WTC11 (cell line): ENCODE measurements around the gene ZMIZ1. TPM values are rescaled to one million over a fixed set of nuclear protein-coding genes. Genes with fewer than 3 reads are reported as not detected.

Experiments
- ATAC-seq: fragments of 200-7000 bp; cut with Tn5 transposase; 2 replicates; pipeline ENCODE4 v1.10.0; 2021; ENCODE audit warnings: mild to moderate bottlenecking, moderate library complexity
- CTCF ChIA-PET: fragments of 300-600 bp; sonication (Branson Sonifier 250); formaldehyde crosslinking; loops from one replicate; lab custom pipeline; 2021; ENCODE audit warnings: antibody characterized with exemption; lab: Charles Lee
- POLR2A ChIA-PET: fragments of 350-600 bp; sonication (Branson Sonifier 250); formaldehyde crosslinking; loops from one replicate; lab custom pipeline; 2021; ENCODE audit warnings: antibody characterized with exemption; lab: Charles Lee
- DNase-seq: peaks from one replicate; pipeline ENCODE4 v3.0.0; 2021; ENCODE audit warnings: low spot score
- H3K27ac Mint-ChIP-seq: 2 replicates; pipeline ENCODE4 v1.8.0; 2021; ENCODE audit warnings: mixed read lengths
- H3K27me3 Mint-ChIP-seq: 2 replicates; pipeline ENCODE4 v1.8.0; 2021; ENCODE audit warnings: low read depth, mild to moderate bottlenecking, moderate library complexity, mixed read lengths
- H3K36me3 Mint-ChIP-seq: 2 replicates; pipeline ENCODE4 v1.8.0; 2021; ENCODE audit warnings: mixed read lengths
- H3K4me1 Mint-ChIP-seq: 2 replicates; pipeline ENCODE4 v1.8.0; 2022; ENCODE audit warnings: mixed read lengths
- H3K4me3 Mint-ChIP-seq: 2 replicates; pipeline ENCODE4 v1.8.0; 2021; ENCODE audit warnings: mild to moderate bottlenecking, moderate library complexity, mixed read lengths
- H3K9me3 Mint-ChIP-seq: 2 replicates; pipeline ENCODE4 v1.8.0; 2021; ENCODE audit warnings: mixed read lengths
- ATF2 ChIP-seq: sonication (generic); formaldehyde crosslinking; IDR thresholded peaks from 2 replicates; pipeline ENCODE4 v1.8.1; 2022; ENCODE audit warnings: low read depth, missing genetic modification reagents, borderline replicate concordance
- CREM ChIP-seq: sonication (generic); formaldehyde crosslinking; IDR thresholded peaks from 2 replicates; pipeline ENCODE4 v1.8.1; 2022; ENCODE audit warnings: mild to moderate bottlenecking, missing genetic modification reagents, moderate library complexity
- JUN ChIP-seq: sonication (generic); formaldehyde crosslinking; IDR thresholded peaks from 2 replicates; pipeline ENCODE4 v1.8.0; 2023; ENCODE audit warnings: mild to moderate bottlenecking, missing genetic modification reagents
- PRDM15 ChIP-seq: sonication (generic); formaldehyde crosslinking; IDR thresholded peaks from 2 replicates; pipeline ENCODE4 v1.8.0; 2022; ENCODE audit warnings: missing genetic modification reagents
- RELA ChIP-seq: sonication (generic); formaldehyde crosslinking; IDR thresholded peaks from 2 replicates; pipeline ENCODE4 v1.8.1; 2022; ENCODE audit warnings: missing genetic modification reagents, mild to moderate bottlenecking, borderline replicate concordance
- SMAD4 ChIP-seq: sonication (generic); formaldehyde crosslinking; IDR thresholded peaks from 2 replicates; pipeline ENCODE4 v1.8.0; 2022; ENCODE audit warnings: mild to moderate bottlenecking, missing genetic modification reagents
- SP1 ChIP-seq: sonication (generic); formaldehyde crosslinking; conservative IDR thresholded peaks from 2 replicates; pipeline ENCODE4 v1.8.1; 2022; ENCODE audit warnings: missing genetic modification reagents
- TEAD1 ChIP-seq: sonication (generic); formaldehyde crosslinking; IDR thresholded peaks from 2 replicates; pipeline ENCODE4 v1.8.0; 2022; ENCODE audit warnings: mild to moderate bottlenecking, missing genetic modification reagents
- USF2 ChIP-seq: sonication (generic); formaldehyde crosslinking; IDR thresholded peaks from 2 replicates; pipeline ENCODE4 v1.8.1; 2023; ENCODE audit warnings: mild to moderate bottlenecking, missing genetic modification reagents, moderate library complexity
- ZNF317 ChIP-seq: sonication (generic); formaldehyde crosslinking; IDR thresholded peaks from 2 replicates; pipeline ENCODE4 v1.8.1; 2023; ENCODE audit warnings: low read depth, mild to moderate bottlenecking, moderate library complexity, missing genetic modification reagents, borderline replicate concordance
- ZNF416 ChIP-seq: fragments of 250-450 bp; sonication (Bioruptor Pico); IDR thresholded peaks from 2 replicates; pipeline ENCODE4 v1.9.0; 2021; ENCODE audit warnings: mild to moderate bottlenecking, inconsistent platforms
- ZNF671 ChIP-seq: fragments of 250-450 bp; sonication (Bioruptor Pico); IDR thresholded peaks from 2 replicates; pipeline ENCODE4 v1.8.0; 2021; ENCODE audit warnings: mild to moderate bottlenecking
- total RNA-seq: library from RNA; stranded (reverse); gene quantifications from 3 replicates; pipeline ENCODE4 v1.2.3, GENCODE V29; 2021
- TF ChIP-seq, protein P1 (sequence below): sonication (generic); formaldehyde crosslinking; IDR thresholded peaks from 2 replicates; pipeline ENCODE4 v1.8.1; 2023; ENCODE audit warnings: mild to moderate bottlenecking, moderate library complexity, missing genetic modification reagents
- TF ChIP-seq, protein P2 (sequence below): fragments of 250-450 bp; sonication (Bioruptor Pico); IDR thresholded peaks from 2 replicates; pipeline ENCODE4 v1.9.0; 2021; ENCODE audit warnings: mild to moderate bottlenecking

The ZMIZ1 gene
- total RNA-seq, 1 experiment from 2014 or later: 44.4 TPM

DNA sequence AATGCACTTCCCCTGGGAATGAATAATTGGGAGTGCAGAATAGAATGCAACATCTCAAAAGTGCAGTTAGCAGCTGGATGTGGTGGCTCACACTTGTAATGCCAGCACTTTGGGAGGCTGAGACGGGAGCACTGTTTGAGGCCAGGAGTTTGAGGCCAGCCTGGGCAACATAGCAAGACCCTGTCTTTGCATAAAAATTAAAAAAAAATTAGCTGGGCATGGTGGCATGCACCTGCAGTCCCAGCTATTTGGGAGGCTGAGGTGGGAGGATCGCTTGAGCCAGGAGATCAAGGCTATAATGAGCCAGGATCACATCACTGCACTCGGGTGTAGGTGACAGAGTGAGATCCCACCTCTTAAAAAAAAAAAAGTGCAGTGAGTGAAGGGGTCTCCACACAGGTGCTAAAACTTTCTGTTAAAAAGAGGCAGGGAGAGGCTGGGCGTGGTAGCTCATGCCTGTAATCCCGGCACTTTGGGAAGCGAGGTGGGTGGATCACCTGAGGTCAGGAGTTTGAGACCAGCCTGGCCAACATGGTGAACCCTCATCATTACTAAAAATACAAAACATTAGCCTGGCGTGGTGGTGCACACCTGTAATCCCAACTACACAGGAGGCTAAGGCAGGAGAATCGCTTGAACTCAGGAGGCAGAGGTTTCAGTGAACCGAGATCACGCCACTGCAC, 13.5 kb upstream of the ZMIZ1 start (continued):
- TF ChIP-seq JUN (no peak), RELA (no peak), TEAD1 (CRISPR knock-in tag) (no peak), ZNF416 (no peak), ZNF317 (CRISPR knock-in tag) (no peak), ATF2 (CRISPR knock-in tag) (no peak), CREM (no peak), ZNF671 (no peak), USF2 (CRISPR knock-in tag) (no peak), PRDM15 (CRISPR knock-in tag) (no peak), SMAD4 (CRISPR knock-in tag) (no peak)
- TF ChIP-seq, protein P1, sequence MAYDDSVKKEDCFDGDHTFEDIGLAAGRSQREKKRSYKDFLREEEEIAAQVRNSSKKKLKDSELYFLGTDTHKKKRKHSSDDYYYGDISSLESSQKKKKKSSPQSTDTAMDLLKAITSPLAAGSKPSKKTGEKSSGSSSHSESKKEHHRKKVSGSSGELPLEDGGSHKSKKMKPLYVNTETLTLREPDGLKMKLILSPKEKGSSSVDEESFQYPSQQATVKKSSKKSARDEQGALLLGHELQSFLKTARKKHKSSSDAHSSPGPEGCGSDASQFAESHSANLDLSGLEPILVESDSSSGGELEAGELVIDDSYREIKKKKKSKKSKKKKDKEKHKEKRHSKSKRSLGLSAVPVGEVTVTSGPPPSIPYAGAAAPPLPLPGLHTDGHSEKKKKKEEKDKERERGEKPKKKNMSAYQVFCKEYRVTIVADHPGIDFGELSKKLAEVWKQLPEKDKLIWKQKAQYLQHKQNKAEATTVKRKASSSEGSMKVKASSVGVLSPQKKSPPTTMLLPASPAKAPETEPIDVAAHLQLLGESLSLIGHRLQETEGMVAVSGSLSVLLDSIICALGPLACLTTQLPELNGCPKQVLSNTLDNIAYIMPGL (CRISPR knock-in tag): no peak

- TF ChIP-seq ZNF317 (CRISPR knock-in tag): no peak
- TF ChIP-seq, all 79 proteins: peak for 0
- no peak overlapping the region for H3K4me3 Mint-ChIP-seq
- ChIA-PET POLR2A (no interaction called here), CTCF (interaction anchor here (1.2 kb wide), 1 partner anchor 140 kb away, joined by 5 read pairs; no protein-coding TSS in a partner anchor)
- DNase-seq: no peak
- ATAC-seq: no peak
- no peak overlapping the region for H3K27ac Mint-ChIP-seq
- peaks cover 31% of the 10 kb centered on the region for H3K27me3 Mint-ChIP-seq
- no peaks in the 10 kb centered on the region for H3K9me3 Mint-ChIP-seq
- H3K36me3 Mint-ChIP-seq: no peaks in the 10 kb centered on the region
- H3K4me1 Mint-ChIP-seq: peaks cover 42% of the 10 kb centered on the region
Observed at GRCh38 chr10:79055892-79056291, 12.9 kb upstream of the ZMIZ1 start.

- ATAC-seq (no peak; the same call in 1 of the 2 replicates), DNase-seq (no peak)
- Mint-ChIP-seq H3K36me3 (no peaks in the 10 kb centered on the region), H3K4me1 (peaks cover 38% of the 10 kb centered on the region), H3K4me3 (no peak overlapping the region), H3K27ac (no peak overlapping the region), H3K27me3 (peaks cover 32% of the 10 kb centered on the region), H3K9me3 (no peaks in the 10 kb centered on the region)
- TF ChIP-seq SP1 (CRISPR knock-in tag): 0 out of 2 replicates have a peak, but pooled peaks have one; percentile 29
- TF ChIP-seq, protein P2, sequence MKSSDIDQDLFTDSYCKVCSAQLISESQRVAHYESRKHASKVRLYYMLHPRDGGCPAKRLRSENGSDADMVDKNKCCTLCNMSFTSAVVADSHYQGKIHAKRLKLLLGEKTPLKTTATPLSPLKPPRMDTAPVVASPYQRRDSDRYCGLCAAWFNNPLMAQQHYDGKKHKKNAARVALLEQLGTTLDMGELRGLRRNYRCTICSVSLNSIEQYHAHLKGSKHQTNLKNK (CRISPR knock-in tag): no peak
- POLR2A ChIA-PET: no interaction called here
- CTCF ChIA-PET: no interaction called here
Observed at GRCh38 chr10:79056361-79056735, 12.4 kb upstream of the ZMIZ1 start.
